Common myeloid progenitor, CD34-positive (primary cell): ENCODE results near the gene ETNK1.

Source experiments
- CTCF ChIA-PET: fragments of 350-600 bp; sonication (Branson Sonifier 250); formaldehyde crosslinking; loops from one replicate; lab custom pipeline; 2021; ENCODE audit warnings: antibody characterized with exemption; lab: Charles Lee
- POLR2A ChIA-PET: fragments of 350-600 bp; sonication (Branson Sonifier 250); formaldehyde crosslinking; loops from one replicate; lab custom pipeline; 2021; ENCODE audit warnings: antibody characterized with exemption; lab: Charles Lee
- DNase-seq, 3 donors: peaks; one replicate each; pipeline versions ENCODE4 v3.0.0 to v3.0.0-alpha.2; 2013
- H3K27ac ChIP-seq, 2 experiments: 1 replicate in 1 of 2; 2 replicates in 1 of 2; pipeline ENCODE4 v1.7.0; 2013; ENCODE audit warnings: inconsistent platforms in 2 of 2, low read length in 2 of 2, mild to moderate bottlenecking in 2 of 2, low read depth in 1 of 2, moderate library complexity in 1 of 2; ENCODE audit not compliant: severe bottlenecking in 2 of 2, insufficient read depth in 1 of 2, poor library complexity in 1 of 2
- H3K27me3 ChIP-seq, 5 experiments: replicated peaks in 2 of 5; 1 replicate in 3 of 5; 2 replicates in 2 of 5; pipeline versions ENCODE4 v1.6.1 to v1.7.0; 2013; ENCODE audit warnings: low read length in 4 of 5, mild to moderate bottlenecking in 2 of 5, moderate library complexity in 2 of 5, inconsistent platforms in 1 of 5; ENCODE audit not compliant: insufficient read depth in 5 of 5, control insufficient read depth in 4 of 5
- H3K36me3 ChIP-seq, 4 experiments: 1 replicate in 2 of 4; 2 replicates in 2 of 4; pipeline versions ENCODE4 v1.6.1 to v1.7.0; 2013; ENCODE audit warnings: low read length in 3 of 4, control low read depth in 1 of 4, mild to moderate bottlenecking in 1 of 4; ENCODE audit not compliant: control insufficient read depth in 4 of 4, insufficient read depth in 4 of 4
- H3K4me1 ChIP-seq, 4 experiments: 1 replicate in 3 of 4; 2 replicates in 1 of 4; pipeline versions ENCODE4 v1.6.1 to v1.7.1; 2013; ENCODE audit warnings: low read length in 3 of 4, mild to moderate bottlenecking in 3 of 4, control low read depth in 1 of 4, inconsistent platforms in 1 of 4, moderate library complexity in 1 of 4; ENCODE audit not compliant: control insufficient read depth in 4 of 4, insufficient read depth in 4 of 4; ENCODE audit errors: control extremely low read depth in 1 of 4
- H3K4me3 ChIP-seq, 7 experiments: 1 replicate in 4 of 7; 2 replicates in 3 of 7; pipeline versions ENCODE4 v1.5.1 to v1.7.0; 2013; ENCODE audit warnings: mild to moderate bottlenecking in 7 of 7, low read length in 6 of 7, moderate library complexity in 6 of 7, inconsistent platforms in 2 of 7, low read depth in 2 of 7, control low read depth in 1 of 7; ENCODE audit not compliant: insufficient read depth in 4 of 7, control insufficient read depth in 1 of 7; ENCODE audit errors: extremely low read depth in 1 of 7
- H3K9me3 ChIP-seq, 5 experiments: 1 replicate in 4 of 5; 2 replicates in 1 of 5; pipeline versions ENCODE4 v1.6.1 to v1.7.1; 2013; ENCODE audit warnings: low read length in 4 of 5, mild to moderate bottlenecking in 2 of 5, inconsistent platforms in 1 of 5, low read depth in 1 of 5, moderate library complexity in 1 of 5; ENCODE audit not compliant: control insufficient read depth in 4 of 5, insufficient read depth in 2 of 5; ENCODE audit errors: control extremely low read depth in 1 of 5
- WGBS: methylation state at CpG from one replicate; pipeline ENCODE4 v1.1.5; 2013; ENCODE audit not compliant: insufficient coverage; 5-methylcytosine and 5-hydroxymethylcytosine counted together

ETNK1 gene

DNA sequence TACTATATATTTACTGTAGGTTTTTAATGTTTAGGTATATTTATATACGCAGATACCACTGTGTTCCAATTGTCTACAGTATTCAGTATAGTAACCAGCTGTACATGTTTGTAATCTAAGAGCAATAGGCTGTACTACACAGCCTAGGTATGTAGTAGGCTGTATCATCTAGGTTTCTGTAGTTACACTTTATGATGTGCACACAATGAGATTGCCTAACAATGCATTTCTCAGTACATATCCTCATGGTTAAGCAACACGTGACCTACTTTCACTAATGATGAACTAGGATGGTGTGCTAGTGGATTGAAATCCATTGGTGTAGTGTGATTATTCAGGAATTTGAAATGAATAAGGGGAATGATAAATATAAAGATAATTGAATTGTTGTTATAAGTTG, 77.7 kb downstream of the ETNK1 start:
- ChIA-PET CTCF (interaction anchor here (1.3 kb wide), 1 partner anchor 15 kb away, joined by 5 read pairs; no protein-coding TSS in a partner anchor), POLR2A (no interaction called here)
- Histone ChIP-seq H3K36me3 (no peaks in the 10 kb centered on the region), H3K4me1 (peaks cover 0 to 14% (median 2%) of the 10 kb centered on the region in 4 experiments), H3K9me3 (peaks cover 0 to 2% (median 0%) of the 10 kb centered on the region in 5 experiments), H3K27ac (no peak overlapping the region), H3K4me3 (no peak overlapping the region), H3K27me3 (no peaks in the 10 kb centered on the region)
- no peak for DNase-seq
- WGBS = 100% methylated on average over 1 of the region's 2 CpGs

DNA sequence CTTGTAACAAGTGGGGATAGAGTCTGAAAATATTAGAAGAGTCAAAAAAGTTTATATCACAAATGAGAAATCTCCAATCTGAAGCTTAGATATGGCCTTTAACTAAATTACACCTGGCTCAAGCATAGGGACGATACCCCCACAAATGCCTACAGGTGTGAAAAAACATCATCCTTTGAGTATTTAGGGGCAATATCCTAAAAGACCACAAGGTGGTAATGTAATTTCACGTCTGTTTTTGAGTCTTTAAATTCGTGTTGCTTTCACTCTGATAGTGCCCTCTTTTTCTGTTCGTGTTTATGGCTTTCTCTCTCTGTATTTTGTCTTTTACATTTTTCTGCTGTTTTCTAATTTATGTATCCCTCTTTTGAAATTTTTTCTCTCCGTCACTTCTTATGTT, 84.3 kb downstream of the ETNK1 start:
- Histone ChIP-seq H3K27ac (no peak overlapping the region), H3K27me3 (no peaks in the 10 kb centered on the region), H3K9me3 (no peaks in the 10 kb centered on the region), H3K36me3 (no peaks in the 10 kb centered on the region), H3K4me1 (peaks cover 0 to 11% (median 2%) of the 10 kb centered on the region in 4 experiments), H3K4me3 (peak overlapping the region in 2 of 7 experiments; percentile 15 to 25)
- 18% methylated on average over 3 of the region's 5 CpGs for WGBS
- ChIA-PET POLR2A (no interaction called here), CTCF (interaction anchor here (0.6 to 1.0 kb wide), 3 partner anchors 11 to 38 kb away, joined by 3 read pairs; no protein-coding TSS in a partner anchor)
- peak; percentile 42 to 75 (median 70) for DNase-seq

DNA sequence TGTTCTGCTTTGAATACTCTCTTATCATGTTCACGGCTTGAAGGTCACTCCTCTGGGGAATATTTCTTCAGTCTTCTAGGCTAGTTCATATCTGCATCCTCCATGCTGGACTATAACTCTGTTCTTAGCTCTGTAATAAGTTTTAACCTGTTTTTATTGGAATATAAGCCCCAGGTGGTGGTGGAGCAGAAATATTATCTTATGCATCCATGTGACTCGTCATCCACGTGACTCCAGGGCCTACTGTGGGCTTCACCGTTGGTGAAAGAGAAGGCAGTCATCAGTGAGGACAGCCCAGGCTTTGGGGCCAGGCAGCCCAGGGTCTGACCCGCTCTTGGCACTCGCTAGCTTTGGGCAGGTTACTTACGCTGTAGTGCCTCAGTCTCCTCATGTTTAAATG, 87.1 kb downstream of the ETNK1 start:
- H3K27me3 ChIP-seq = no peaks in the 10 kb centered on the region
- WGBS = 87% methylated on average over 7 of the region's 7 CpGs
- DNase-seq = no peak
- no peaks in the 10 kb centered on the region for H3K36me3 ChIP-seq
- ChIA-PET CTCF (interaction anchor here (0.8 to 1.1 kb wide), 3 partner anchors 26 to 343 kb away, joined by 3 to 4 read pairs (median 3); no protein-coding TSS in a partner anchor), POLR2A (no interaction called here)
- no peak overlapping the region for H3K4me3 ChIP-seq
- H3K27ac ChIP-seq = no peak overlapping the region
- no peaks in the 10 kb centered on the region for H3K9me3 ChIP-seq
- peaks cover 0 to 11% (median 2%) of the 10 kb centered on the region in 4 experiments for H3K4me1 ChIP-seq

DNA sequence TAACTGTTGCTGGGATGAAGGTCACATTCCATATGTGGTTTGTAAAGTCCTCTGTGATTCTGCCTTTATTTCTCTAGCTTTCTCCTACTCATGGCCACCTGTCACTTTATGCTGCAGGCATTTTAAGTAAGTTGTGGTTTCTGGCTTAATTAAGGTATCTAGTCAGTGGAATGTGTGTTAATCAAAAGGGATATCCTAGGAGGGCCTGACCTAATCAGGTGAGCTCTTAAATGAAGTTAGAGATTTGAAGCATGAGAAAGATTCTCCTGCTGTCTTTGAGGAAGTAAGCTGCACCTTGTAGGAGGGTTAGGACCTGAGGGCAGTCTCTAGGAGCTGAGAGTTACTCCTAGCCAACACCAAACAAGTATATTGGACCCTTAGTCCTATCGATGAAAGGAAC, 90.3 kb downstream of the ETNK1 start:
- no peak for DNase-seq
- H3K9me3 ChIP-seq = no peaks in the 10 kb centered on the region
- no peak overlapping the region for H3K4me3 ChIP-seq
- H3K36me3 ChIP-seq = no peaks in the 10 kb centered on the region
- peaks cover 0 to 4% (median 2%) of the 10 kb centered on the region in 4 experiments for H3K4me1 ChIP-seq
- 100% methylated on average over 1 of the region's 1 CpG for WGBS
- H3K27me3 ChIP-seq = no peaks in the 10 kb centered on the region
- no peak overlapping the region for H3K27ac ChIP-seq
- ChIA-PET POLR2A (no interaction called here), CTCF (interaction anchor here (1.3 kb wide), 1 partner anchor 12 kb away, joined by 3 read pairs; no protein-coding TSS in a partner anchor)

DNA sequence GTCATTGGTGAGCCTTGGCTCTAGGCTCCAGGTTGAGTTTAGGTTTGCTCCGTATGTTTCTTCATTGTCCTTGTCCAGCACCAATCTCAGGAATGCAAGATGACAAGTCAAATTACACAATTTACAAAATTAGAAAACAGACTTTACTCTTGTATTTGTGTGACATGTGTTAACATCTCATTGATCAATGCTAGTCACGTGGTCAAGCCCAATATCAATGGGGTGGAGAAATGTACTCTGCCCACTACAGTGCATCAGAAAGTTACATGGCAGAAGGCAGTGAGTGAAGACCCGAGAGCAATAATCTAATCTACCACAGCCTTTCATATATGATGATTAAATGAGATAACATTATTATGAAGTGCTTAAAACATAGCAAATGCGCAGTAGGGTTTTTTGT, 94.8 kb downstream of the ETNK1 start:
- Histone ChIP-seq H3K36me3 (no peaks in the 10 kb centered on the region), H3K27ac (no peak overlapping the region), H3K4me1 (no peaks in the 10 kb centered on the region), H3K27me3 (no peaks in the 10 kb centered on the region), H3K4me3 (no peak overlapping the region), H3K9me3 (no peaks in the 10 kb centered on the region)
- WGBS = 100% methylated on average over 1 of the region's 4 CpGs
- ChIA-PET CTCF (interaction anchor here (1.0 kb wide), 1 partner anchor 336 kb away, joined by 3 read pairs; no protein-coding TSS in a partner anchor), POLR2A (interaction anchor here (0.5 kb wide), 1 partner anchor 1279 kb away, joined by 4 read pairs; no protein-coding TSS in a partner anchor)
- DNase-seq = no peak

DNA sequence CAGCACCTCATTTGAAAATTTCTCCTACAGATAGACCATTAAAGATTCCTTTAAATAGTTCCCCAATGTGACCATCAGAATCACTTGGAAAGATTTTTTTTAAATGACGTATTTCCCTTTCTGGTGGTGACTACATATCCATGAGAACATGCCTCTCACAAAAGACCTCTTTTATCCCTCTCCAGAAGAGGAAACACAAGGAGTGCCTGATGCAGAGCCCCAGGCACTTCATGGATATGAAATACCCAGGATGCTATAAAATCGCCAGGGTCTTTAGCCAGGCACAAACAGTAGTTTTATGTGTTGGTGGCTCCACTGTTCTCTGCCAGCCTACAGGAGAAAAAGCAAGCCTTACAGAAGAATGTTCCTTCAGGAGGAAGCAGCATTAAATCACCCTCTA, 97.1 kb downstream of the ETNK1 start:
- no peak for DNase-seq
- CTCF ChIA-PET = no interaction called here
- Histone ChIP-seq H3K9me3 (no peaks in the 10 kb centered on the region), H3K4me3 (no peak overlapping the region), H3K4me1 (no peaks in the 10 kb centered on the region), H3K27me3 (no peaks in the 10 kb centered on the region), H3K36me3 (no peaks in the 10 kb centered on the region), H3K27ac (no peak overlapping the region)
- POLR2A ChIA-PET = no interaction called here
- 80% methylated on average over 1 of the region's 2 CpGs for WGBS

DNA sequence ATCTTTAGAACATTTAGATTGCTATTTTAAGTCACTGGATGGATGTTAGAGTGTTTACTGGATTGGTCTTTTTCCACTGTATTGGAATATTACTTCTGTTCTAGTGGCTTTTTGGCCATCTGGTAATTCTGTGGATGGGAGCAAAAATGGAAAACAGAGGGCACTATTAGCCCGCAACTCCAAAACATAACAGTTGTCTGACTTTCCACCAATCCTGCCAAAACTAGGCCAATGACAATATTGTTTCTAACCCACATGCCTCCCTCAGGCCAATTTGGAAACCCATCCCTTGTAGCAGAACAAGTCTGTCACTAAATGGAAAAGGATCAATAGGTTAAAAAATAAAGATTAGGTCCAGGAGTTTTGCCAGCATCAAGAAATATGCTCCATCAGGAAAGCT, 97.8 kb downstream of the ETNK1 start:
- Histone ChIP-seq H3K36me3 (no peaks in the 10 kb centered on the region), H3K27me3 (no peaks in the 10 kb centered on the region), H3K27ac (no peak overlapping the region), H3K4me1 (no peaks in the 10 kb centered on the region), H3K4me3 (no peak overlapping the region), H3K9me3 (no peaks in the 10 kb centered on the region)
- DNase-seq = no peak
- ChIA-PET POLR2A (no interaction called here), CTCF (no interaction called here)
- WGBS = no CpG with 5 or more reads among the region's 1 CpG
